Endothelial cell of umbilical vein (primary cell): Measurements from ENCODE around the gene ZNF827. TPM values are rescaled to one million over a fixed set of nuclear protein-coding genes. Genes with fewer than 3 reads are reported as not detected.

Experiments
- BruUV-seq: library from RNA; stranded (reverse); fragments of 400-500 nt; replicated peaks from 2 replicates; lab custom pipeline; 2021; lab: Mats Ljungman, UMichigan
- CTCF ChIA-PET: fragments of 300-600, 350-600 bp; sonication (Branson Sonifier 250); formaldehyde crosslinking; loops from one replicate; lab custom pipeline; 2021; ENCODE audit warnings: antibody characterized with exemption, inconsistent platforms; lab: Charles Lee
- POLR2A ChIA-PET: fragments of 300-600, 350-600 bp; sonication (Branson Sonifier 250); formaldehyde crosslinking; loops from one replicate; lab custom pipeline; 2021; ENCODE audit warnings: antibody characterized with exemption, inconsistent platforms; lab: Charles Lee
- DNase-seq: peaks from one replicate; pipeline ENCODE4 v3.0.0-alpha.2; 2011; ENCODE audit warnings: low read depth, low spot score
- FAIRE-seq: peaks from 2 replicates; lab custom pipeline; 2011; peaks lifted over from hg19 to GRCh38; lab: Jason Lieb, UNC
- H2AFZ ChIP-seq: 2 replicates; pipeline ENCODE4 v1.6.0; 2012; ENCODE audit warnings: low read depth, low read length, control low read depth, inconsistent platforms
- H3K27ac ChIP-seq: 2 replicates; pipeline ENCODE4 v1.5.1; 2011; ENCODE audit warnings: low read depth, mild to moderate bottlenecking, control low read depth, low read length, moderate library complexity; ENCODE audit not compliant: insufficient read depth
- H3K27me3 ChIP-seq, 2 experiments: 2 replicates each; pipeline versions ENCODE4 v1.6.0 to v1.6.1; 2011; ENCODE audit warnings: low read length in 2 of 2, mixed read lengths in 1 of 2; ENCODE audit not compliant: control insufficient read depth in 2 of 2, insufficient read depth in 2 of 2
- H3K36me3 ChIP-seq, 2 experiments: 2 replicates in 1 of 2; 3 replicates in 1 of 2; pipeline ENCODE4 v1.5.1; 2011; ENCODE audit warnings: low read length in 2 of 2, mild to moderate bottlenecking in 1 of 2, moderate library complexity in 1 of 2; ENCODE audit not compliant: control insufficient read depth in 2 of 2, insufficient read depth in 2 of 2; ENCODE audit errors: extremely low read depth in 1 of 2
- H3K4me1 ChIP-seq: 3 replicates; pipeline ENCODE4 v1.5.1; 2011; ENCODE audit warnings: mild to moderate bottlenecking, low read length; ENCODE audit not compliant: control insufficient read depth, insufficient read depth; ENCODE audit errors: extremely low read depth
- H3K4me2 ChIP-seq: 2 replicates; pipeline ENCODE4 v1.6.1; 2011; ENCODE audit warnings: low read length, control low read depth, mixed read lengths; ENCODE audit not compliant: insufficient read depth
- H3K4me3 ChIP-seq, 3 experiments: fragments of 200-600 bp in 1 of 3; sonication (generic), shearing (Covaris generic) in 1 of 3; replicated peaks in 1 of 3; 2 replicates each; pipeline ENCODE4 v1.5.1; 2011 to 2016; ENCODE audit warnings: control low read depth in 3 of 3, low read length in 3 of 3, mild to moderate bottlenecking in 2 of 3, inconsistent platforms in 1 of 3, low read depth in 1 of 3, moderate library complexity in 1 of 3; ENCODE audit not compliant: insufficient read depth in 1 of 3
- H3K79me2 ChIP-seq: 2 replicates; pipeline ENCODE4 v1.6.0; 2012; ENCODE audit warnings: low read length, inconsistent platforms; ENCODE audit not compliant: control insufficient read depth, insufficient read depth
- H3K9ac ChIP-seq: replicated peaks from 2 replicates; pipeline ENCODE3; 2011; ENCODE audit warnings: low read length, control low read depth; ENCODE audit not compliant: insufficient read depth; ENCODE audit errors: extremely low read depth
- H3K9me1 ChIP-seq: replicated peaks from 3 replicates; pipeline ENCODE4 v1.6.0; 2011; ENCODE audit warnings: mild to moderate bottlenecking, low read length; ENCODE audit not compliant: control insufficient read depth, insufficient read depth; ENCODE audit errors: extremely low read depth
- H3K9me3 ChIP-seq: replicated peaks from 2 replicates; pipeline ENCODE4 v1.5.1; 2012; ENCODE audit warnings: low read length, inconsistent platforms; ENCODE audit not compliant: control insufficient read depth, insufficient read depth
- H4K20me1 ChIP-seq: replicated peaks from 2 replicates; pipeline ENCODE3; 2011; ENCODE audit warnings: mild to moderate bottlenecking, low read length; ENCODE audit not compliant: control insufficient read depth, insufficient read depth; ENCODE audit errors: extremely low read depth
- EZH2 ChIP-seq: IDR thresholded peaks from 2 replicates; pipeline ENCODE4 v1.6.1; 2012; ENCODE audit warnings: borderline replicate concordance, low read depth, mild to moderate bottlenecking, moderate library complexity, low read length, inconsistent platforms; ENCODE audit not compliant: severe bottlenecking
- FOS ChIP-seq: IDR thresholded peaks from 2 replicates; pipeline ENCODE4 v1.6.1; 2011; ENCODE audit warnings: mild to moderate bottlenecking, low read length, moderate library complexity, borderline replicate concordance; ENCODE audit not compliant: insufficient read depth
- GATA2 ChIP-seq: IDR thresholded peaks from 2 replicates; pipeline ENCODE4 v1.7.0; 2011; ENCODE audit warnings: low read depth, mild to moderate bottlenecking, moderate library complexity, mixed read lengths, low read length; ENCODE audit not compliant: insufficient read length, insufficient read depth
- JUN ChIP-seq: IDR thresholded peaks from 2 replicates; pipeline ENCODE4 v1.6.1; 2011; ENCODE audit warnings: borderline replicate concordance, low read depth; ENCODE audit not compliant: insufficient read length, insufficient read depth
- MAX ChIP-seq: IDR thresholded peaks from 2 replicates; pipeline ENCODE4 v1.6.1; 2011; ENCODE audit not compliant: insufficient read depth, insufficient read length
- MYC ChIP-seq: IDR thresholded peaks from one replicate; pipeline ENCODE4 v1.6.1; 2011; ENCODE audit warnings: mild to moderate bottlenecking, low read depth, low read length
- POLR2A ChIP-seq: IDR thresholded peaks from 2 replicates; pipeline ENCODE4 v1.6.1; 2012; ENCODE audit warnings: low read depth, mild to moderate bottlenecking, control low read depth, low read length
- POLR2AphosphoS5 ChIP-seq: IDR thresholded peaks from 2 replicates; pipeline ENCODE4 v1.6.1; 2012; ENCODE audit warnings: low read depth, mild to moderate bottlenecking, control low read depth, low read length, moderate library complexity; ENCODE audit not compliant: insufficient read depth
- dilution Hi-C: fragments of 300-500 bp; cut with MboI; formaldehyde crosslinking; loops from one replicate; pipeline ENCODE4 v1.15.0; 2019; ENCODE audit warnings: low sequenced_read_pairs; ENCODE audit not compliant: extremely low pct_ligation_motif_present
- intact Hi-C: fragments of 100-400 bp; cut with micrococcal nuclease; formaldehyde crosslinking; loops from one replicate; pipeline ENCODE4 v1.10.0; 2022
- polyA plus RNA-seq, 4 experiments: library from polyadenylated mRNA; depleted of rRNA in 3 of 4; stranded (reverse) in 3 of 4; unstranded in 1 of 4; fragments of >200 nt; gene quantifications; 2 replicates each; pipeline versions ENCODE4 v1.2.1 to v1.2.3, GENCODE V29; 2011 to 2012; ENCODE audit warnings: missing spikeins in 1 of 4
- total RNA-seq: library from RNA; stranded (reverse); gene quantifications from 2 replicates; pipeline ENCODE4 v1.2.3, GENCODE V29; 2021
- TF ChIP-seq, protein P1 (sequence below), 2 donors: IDR thresholded peaks; 1 replicate in 1 of 2; 2 replicates in 1 of 2; pipeline ENCODE4 v1.5.1; 2011; ENCODE audit warnings: low read length in 2 of 2, mild to moderate bottlenecking in 2 of 2, moderate library complexity in 2 of 2, control low read depth in 1 of 2, inconsistent platforms in 1 of 2, low read depth in 1 of 2; ENCODE audit not compliant: insufficient read depth in 1 of 2; ENCODE audit errors: extremely low read depth in 1 of 2

The ZNF827 gene
- total and polyA plus RNA-seq, 2 donors (not counting 3 experiments of a cell fraction or from before 2014, with no cell fraction given): 16.9 to 23.7 TPM

DNA sequence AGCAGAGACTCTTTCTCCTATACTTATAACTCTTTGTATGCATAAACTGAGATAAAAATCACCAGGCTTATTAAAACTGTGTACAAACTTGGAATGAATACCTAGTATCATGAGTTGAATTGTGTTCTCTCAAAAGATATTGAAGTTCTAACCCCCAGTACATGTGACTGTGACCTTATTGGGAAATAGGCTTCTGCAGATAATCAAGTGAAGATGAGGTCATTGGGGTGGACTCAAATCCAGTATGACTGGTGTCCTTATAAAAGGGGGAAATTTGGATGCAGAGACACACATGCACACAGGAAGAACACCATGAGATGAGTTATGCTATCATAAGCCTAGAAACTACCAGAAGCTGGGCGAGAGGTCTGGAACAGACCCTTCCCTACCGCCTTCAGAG, 26.2 kb downstream of the ZNF827 start:
- dilution Hi-C loops: no loop called here

More for the DNA sequence above, 26.2 kb downstream of the ZNF827 start:
- Histone ChIP-seq H3K4me2 (no peak overlapping the region), H3K27me3 (no peaks in the 10 kb centered on the region), H3K4me3 (no peak overlapping the region), H3K4me1 (no peaks in the 10 kb centered on the region), H3K27ac (no peak overlapping the region), H3K79me2 (peaks cover 2% of the 10 kb centered on the region), H4K20me1 (no peaks in the 10 kb centered on the region), H3K36me3 (no peaks in the 10 kb centered on the region), H2AFZ (no peak overlapping the region), H3K9me3 (no peaks in the 10 kb centered on the region), H3K9ac (no peak overlapping the region), H3K9me1 (no peaks in the 10 kb centered on the region)
- DNase-seq (no peak), FAIRE-seq (no peak)
- TF ChIP-seq POLR2A: no peak
- TF ChIP-seq GATA2: no peak
- TF ChIP-seq MAX: no peak
- no peak for TF ChIP-seq JUN
- no peak for TF ChIP-seq EZH2
- no peak for TF ChIP-seq MYC
- no peak for TF ChIP-seq FOS
- TF ChIP-seq, protein P1, sequence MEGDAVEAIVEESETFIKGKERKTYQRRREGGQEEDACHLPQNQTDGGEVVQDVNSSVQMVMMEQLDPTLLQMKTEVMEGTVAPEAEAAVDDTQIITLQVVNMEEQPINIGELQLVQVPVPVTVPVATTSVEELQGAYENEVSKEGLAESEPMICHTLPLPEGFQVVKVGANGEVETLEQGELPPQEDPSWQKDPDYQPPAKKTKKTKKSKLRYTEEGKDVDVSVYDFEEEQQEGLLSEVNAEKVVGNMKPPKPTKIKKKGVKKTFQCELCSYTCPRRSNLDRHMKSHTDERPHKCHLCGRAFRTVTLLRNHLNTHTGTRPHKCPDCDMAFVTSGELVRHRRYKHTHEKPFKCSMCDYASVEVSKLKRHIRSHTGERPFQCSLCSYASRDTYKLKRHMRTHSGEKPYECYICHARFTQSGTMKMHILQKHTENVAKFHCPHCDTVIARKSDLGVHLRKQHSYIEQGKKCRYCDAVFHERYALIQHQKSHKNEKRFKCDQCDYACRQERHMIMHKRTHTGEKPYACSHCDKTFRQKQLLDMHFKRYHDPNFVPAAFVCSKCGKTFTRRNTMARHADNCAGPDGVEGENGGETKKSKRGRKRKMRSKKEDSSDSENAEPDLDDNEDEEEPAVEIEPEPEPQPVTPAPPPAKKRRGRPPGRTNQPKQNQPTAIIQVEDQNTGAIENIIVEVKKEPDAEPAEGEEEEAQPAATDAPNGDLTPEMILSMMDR (IDR thresholded peaks at IDR 0.05; ENCODE audit: extremely low read depth in 1 of 2, insufficient read depth in 1 of 2, low read depth in 1 of 2, low read length in 2 of 2): no peak
- TF ChIP-seq POLR2AphosphoS5: no peak
- ChIA-PET CTCF (interaction anchor here (0.6 to 1.6 kb wide), 2 partner anchors 26 to 70 kb away, joined by 3 to 5 read pairs; no protein-coding TSS in a partner anchor), POLR2A (no interaction called here)
- intact Hi-C loops: no loop called here
- BruUV-seq: no TSS peak
